Measurements from ENCODE around the gene TTC17.

DNA sequence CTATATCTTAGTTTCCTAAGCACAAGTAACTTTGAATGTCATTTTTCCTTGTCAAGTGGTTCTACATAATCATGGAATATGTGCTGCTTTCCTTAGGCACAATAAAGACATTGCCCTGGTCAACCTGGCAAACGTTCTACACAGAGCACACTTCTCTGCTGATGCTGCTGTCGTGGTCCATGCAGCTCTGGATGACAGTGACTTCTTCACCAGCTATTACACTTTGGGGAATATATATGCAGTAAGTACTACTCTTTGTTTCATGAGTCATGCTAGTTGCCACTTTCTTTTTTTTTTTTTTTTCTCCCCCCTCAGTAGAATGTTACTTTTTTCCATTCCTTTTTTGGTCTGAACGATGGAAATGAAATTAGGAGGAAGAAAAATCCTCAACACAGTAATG lies 38.5 kb downstream of the TTC17 start:
- TF ChIP-seq, protein P1, sequence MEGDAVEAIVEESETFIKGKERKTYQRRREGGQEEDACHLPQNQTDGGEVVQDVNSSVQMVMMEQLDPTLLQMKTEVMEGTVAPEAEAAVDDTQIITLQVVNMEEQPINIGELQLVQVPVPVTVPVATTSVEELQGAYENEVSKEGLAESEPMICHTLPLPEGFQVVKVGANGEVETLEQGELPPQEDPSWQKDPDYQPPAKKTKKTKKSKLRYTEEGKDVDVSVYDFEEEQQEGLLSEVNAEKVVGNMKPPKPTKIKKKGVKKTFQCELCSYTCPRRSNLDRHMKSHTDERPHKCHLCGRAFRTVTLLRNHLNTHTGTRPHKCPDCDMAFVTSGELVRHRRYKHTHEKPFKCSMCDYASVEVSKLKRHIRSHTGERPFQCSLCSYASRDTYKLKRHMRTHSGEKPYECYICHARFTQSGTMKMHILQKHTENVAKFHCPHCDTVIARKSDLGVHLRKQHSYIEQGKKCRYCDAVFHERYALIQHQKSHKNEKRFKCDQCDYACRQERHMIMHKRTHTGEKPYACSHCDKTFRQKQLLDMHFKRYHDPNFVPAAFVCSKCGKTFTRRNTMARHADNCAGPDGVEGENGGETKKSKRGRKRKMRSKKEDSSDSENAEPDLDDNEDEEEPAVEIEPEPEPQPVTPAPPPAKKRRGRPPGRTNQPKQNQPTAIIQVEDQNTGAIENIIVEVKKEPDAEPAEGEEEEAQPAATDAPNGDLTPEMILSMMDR (IDR thresholded peaks at IDR 0.05; ENCODE audit: insufficient read depth, low read length, poor library complexity, severe bottlenecking): no peak
- no peak for TF ChIP-seq EZH2phosphoT487 (conservative IDR thresholded peaks at IDR 0.05; ENCODE audit: low read length)

Data from SU-DHL-6 (cell line).